GM19351 (cell line): ENCODE measurements around the gene INSR.

ENCODE experiments used
- ATAC-seq: cut with Tn5 transposase; IDR thresholded peaks from one replicate; pipeline ENCODE4 v1.9.1; 2021; ENCODE audit warnings: mild to moderate bottlenecking, moderate library complexity; ENCODE audit not compliant: unreplicated experiment

The INSR gene

DNA sequence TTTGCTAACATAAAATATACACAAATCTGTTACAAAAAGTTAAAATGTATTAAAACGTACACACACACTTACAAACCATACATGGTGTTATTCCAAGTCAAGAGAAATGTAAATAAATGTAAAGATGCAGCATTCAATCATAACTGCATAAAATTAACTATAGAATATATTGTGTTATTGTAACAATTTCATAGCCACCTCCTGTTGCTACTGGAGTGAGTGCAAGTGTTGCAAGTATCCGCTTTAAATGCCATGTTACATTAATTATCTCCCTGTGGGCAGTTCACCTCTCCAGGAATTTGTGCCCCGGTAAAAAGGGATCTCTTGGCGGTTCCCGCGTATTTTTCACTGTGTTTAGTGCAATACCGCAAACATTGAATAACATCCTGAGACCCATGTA, 3.5 kb upstream of the INSR start:
- no peak for ATAC-seq

GRCh38 chr19:7295912-7296536, 1.8 kb upstream of the INSR start:
- ATAC-seq, result no peak

DNA sequence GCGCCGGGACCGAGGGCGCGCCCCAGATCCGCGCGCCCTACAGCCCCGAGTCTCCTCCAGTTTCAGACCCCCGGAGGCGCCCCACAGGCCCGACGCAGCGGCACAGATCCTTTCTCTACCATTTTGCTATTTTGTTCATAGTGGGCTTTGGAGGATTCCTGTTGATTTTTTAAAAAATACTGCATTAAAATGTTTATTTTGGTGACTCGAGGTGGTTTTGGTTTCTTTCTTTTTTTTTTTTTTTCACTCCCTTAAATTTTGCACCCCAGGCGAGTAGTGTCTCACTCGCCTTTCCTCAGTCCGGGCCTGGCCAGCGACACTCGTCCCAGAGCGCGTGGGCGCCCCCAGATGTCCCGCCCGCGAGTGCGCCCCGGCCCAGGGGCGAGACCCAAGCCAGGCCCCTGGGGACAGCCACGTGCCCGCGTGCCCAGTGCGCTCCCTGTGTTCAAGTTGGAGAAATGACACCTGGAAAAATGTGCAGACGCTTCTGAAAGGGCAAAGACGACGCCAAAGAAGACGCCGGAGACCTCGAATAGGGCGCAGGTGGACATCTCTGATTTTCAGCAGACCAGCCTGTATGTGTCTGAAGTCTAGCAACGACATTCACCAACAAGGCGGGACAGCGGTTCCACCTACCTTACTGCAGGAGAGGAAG, 471 bp upstream of the INSR start:
- no peak for ATAC-seq

DNA sequence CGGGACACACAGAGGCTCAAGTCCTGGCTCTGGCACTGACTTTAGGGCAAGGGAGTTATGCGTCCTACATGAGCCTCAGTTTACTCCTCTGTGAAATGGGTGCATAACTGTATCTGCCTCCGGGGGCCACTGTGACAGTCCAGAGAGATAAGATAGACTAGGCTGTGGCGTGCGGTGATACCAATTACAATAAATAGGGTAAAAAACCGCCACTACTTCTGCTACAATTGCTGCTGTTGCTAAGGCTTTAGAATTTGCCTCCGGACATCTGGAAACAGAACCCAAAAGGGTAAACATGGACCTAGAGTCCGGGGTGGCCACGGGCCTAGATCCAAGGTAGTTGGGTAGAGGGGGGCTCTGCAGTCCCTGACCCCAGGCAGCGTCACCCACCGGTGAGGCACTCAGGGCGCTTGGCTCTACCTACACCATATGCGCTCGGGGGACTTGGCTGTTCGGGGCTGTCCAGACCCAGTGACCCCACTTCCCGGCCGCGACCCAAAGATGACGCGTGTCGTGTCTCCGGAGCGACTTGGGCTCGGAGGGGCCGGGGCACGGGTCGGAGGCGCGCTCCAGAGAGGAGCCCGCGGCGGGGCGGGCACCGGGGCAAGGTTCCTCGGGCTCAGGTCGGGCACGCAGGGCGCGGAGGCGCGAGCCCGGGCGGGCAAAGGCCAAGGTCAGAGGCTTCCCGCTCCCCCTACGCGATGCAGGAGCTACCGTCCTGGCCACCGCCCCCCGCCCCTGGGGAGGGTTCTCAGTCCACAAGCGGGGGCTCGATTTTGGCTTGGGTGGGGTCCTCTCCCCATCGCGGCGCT, 1.1 kb downstream of the INSR start:
- ATAC-seq, result no peak

GRCh38 chr19:7292352-7292949, 1.8 kb downstream of the INSR start:
- no peak for ATAC-seq

DNA sequence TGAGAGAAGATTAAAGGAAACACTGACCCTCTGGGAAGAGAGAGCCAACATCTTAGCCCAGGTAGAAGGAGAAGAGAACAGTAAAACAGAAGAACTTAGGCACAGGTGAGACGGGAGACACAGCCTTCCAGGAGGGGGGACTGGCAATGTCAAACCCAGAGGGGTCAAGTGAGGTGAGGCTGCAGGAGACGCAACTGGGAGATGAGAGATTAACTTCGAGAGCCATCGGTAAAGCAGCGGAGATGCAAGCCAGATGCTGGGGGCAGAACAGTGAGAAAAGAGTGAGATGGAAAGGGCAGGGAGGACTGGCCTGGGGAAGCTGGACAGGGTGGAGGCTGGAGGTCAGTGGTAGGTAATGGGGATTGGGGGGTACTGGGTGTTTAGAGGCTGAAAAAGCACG, 5.2 kb downstream of the INSR start:
- no peak for ATAC-seq

DNA sequence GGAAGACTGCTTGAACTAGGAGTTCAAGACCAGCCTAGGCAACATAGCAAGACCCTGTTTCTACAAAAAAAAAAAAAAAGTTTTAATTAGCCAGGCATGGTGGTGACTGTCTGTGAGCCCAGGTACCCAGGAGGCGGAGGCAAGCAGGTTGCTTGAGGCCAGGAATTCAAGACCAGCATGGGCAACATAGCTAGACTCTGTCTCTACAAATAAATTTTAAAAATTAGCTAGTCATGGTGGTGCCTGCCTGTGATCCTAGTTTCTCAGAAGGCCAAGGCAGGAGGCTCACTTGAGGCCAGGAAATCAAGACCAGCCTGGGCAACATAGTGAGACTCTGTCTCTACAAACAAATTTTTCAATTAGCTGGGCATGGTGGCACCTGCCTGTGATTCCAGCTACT, 6.1 kb downstream of the INSR start:
- no peak for ATAC-seq

DNA sequence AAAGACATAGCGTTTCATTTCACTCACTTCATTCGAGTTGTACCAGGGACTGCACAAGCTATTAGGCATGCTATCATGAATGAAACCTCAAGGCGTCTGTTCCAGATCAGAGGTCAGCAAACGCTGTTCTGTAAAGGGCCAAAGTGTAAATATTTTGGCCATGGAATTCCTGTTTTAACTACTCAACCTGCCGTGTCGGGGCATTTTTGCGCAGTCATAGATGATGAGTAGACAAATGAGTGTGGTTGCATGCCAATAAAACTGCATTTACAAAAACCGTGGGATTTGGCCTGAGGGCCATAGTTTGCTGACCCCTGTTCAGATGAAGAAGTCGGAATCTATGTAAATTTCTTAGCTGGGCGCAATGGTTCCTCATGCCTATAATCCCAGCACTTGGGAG, 6.5 kb downstream of the INSR start:
- ATAC-seq, result no peak

- no peak for ATAC-seq
Observed at GRCh38 chr19:7280940-7281666, 13.1 kb downstream of the INSR start.

- ATAC-seq, result no peak
Observed at GRCh38 chr19:7272856-7273578, 21.2 kb downstream of the INSR start.

GRCh38 chr19:7268705-7269098, 25.5 kb downstream of the INSR start:
- ATAC-seq, result no peak

GRCh38 chr19:7267792-7268704, 26.2 kb downstream of the INSR start:
- ATAC-seq, result no peak

DNA sequence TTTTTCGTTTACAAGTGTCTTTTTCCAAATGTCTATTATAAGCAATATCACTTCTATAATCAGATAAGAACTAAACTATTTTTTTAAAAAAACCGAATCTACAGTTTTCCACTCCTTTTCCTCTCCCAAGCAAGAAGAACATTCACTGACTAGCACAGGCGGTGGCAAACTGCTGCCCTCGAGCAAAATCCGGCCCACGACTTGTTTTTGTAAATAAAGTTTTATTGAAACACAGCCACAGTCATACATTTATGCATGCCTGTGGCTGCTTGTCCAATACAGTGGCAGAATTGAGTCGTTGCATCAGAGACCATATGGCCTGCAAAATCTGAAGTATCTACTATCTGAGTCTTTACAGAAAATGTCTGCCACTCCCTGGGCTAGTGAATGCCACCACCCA, 27.4 kb downstream of the INSR start:
- ATAC-seq, result no peak

GRCh38 chr19:7265963-7266362, 28.3 kb downstream of the INSR start:
- no peak for ATAC-seq

GRCh38 chr19:7264858-7265257, 29.4 kb downstream of the INSR start:
- ATAC-seq, result no peak

- ATAC-seq, result no peak
Observed at GRCh38 chr19:7263521-7263920, 30.7 kb downstream of the INSR start.

GRCh38 chr19:7263066-7263465, 31.1 kb downstream of the INSR start:
- ATAC-seq, result no peak

- ATAC-seq, result no peak
Observed at GRCh38 chr19:7262470-7262869, 31.7 kb downstream of the INSR start.

GRCh38 chr19:7260161-7260560, 34.1 kb downstream of the INSR start:
- no peak for ATAC-seq
